Fibroblast of upper back skin (primary cell): ENCODE measurements around the gene ARMC2.
"Not testable (repeated sequence)": the region's sequence is repeated elsewhere in the genome, so short reads cannot be mapped to it uniquely, and the experiment has no call there.

Source experiments
- DNase-seq: peaks from one replicate; pipeline ENCODE4 v3.0.0-alpha.2; 2013

Gene ARMC2

DNA sequence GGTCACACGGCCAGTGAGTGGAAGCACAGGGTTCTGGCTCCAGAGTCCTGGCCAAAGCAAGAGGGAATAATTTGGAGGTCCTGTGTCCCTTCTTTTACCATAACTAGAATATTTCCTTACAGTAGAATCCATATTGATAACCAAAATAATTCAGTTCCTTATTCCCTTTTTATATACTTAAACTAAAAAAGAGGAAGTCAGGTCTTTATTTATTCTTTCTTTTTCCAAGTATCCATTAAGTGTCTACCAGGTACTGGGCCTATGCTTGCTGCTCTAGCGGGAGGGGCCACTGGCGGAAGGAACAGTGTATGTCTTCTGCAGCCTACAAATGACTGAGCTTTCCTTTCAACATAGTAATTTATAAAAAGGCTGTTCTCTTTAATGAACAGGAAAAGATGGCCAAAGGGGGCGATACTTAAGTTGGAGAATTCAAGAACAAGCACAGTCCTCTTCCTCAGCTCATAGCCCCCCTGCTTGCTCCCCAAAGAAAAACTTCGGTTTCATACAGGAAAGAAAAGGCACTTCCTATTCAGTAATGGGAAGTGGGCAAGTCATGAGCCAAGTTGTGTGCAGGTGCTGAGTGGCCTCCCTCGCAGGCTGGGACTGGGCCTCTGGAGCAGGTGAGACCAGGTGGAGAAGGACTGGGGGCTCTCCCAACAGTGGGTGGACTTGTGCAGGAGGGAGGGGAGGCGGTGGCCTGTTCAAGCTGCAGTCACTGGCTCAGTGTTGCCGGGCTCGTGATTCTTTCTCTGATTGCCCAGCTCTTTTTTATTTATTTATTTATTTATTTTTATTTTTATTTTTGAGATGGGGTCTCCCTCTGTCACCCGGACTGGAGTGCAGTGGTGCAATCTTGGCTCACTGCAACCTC, 110.9 kb downstream of the ARMC2 start:
- no peak for DNase-seq

DNA sequence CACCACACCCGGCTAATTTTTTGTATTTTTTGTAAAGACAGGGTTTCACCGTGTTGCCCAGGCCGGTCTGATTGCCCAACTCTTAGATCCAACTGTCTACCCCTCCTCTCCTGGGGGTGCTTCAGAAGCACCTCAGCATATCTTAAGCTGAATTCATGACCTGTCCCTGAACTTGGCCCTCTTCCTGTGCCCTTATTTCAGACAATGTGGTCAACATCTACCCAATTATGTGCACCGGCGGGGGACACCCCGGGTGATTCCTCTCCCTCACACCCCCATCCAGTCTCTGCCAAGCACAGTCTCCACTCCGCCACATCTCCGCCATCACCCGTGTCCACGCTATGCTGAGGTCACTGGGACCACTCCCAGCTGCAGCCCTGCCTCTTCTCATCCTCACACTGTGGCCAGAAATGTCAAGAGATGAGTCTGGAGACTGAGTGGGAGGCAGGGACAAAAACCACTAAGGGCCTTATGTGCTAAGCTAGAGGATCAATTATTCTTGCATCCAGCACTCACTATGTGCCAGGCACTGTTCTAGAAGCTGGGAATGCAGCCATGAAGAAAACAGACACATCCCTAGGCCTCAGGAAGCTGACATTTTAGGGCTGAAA, 111.9 kb downstream of the ARMC2 start:
- DNase-seq: no peak

GRCh38 chr6:108960601-108961000, 112.4 kb downstream of the ARMC2 start:
- no peak for DNase-seq

DNA sequence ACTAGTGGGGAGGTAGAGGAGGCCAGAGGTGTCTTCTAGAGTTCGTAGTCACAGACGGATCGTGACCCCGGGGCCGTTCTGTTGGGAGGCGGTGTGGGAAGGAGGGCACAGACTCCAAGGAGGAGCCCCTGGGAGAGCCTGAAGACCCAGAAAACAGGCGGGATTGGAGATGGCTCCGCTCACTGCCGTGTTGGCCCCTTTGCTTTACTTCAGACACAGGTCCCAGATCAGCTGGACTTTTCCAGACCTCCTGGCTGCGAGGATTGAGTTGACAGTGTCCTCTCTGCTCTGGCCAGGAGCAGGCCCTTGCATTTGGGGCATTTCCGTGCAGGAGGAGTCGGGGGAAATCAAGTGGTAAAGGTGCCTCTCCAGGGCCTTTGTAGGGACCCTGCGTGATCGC, 112.9 kb downstream of the ARMC2 start:
- DNase-seq: no peak

DNA sequence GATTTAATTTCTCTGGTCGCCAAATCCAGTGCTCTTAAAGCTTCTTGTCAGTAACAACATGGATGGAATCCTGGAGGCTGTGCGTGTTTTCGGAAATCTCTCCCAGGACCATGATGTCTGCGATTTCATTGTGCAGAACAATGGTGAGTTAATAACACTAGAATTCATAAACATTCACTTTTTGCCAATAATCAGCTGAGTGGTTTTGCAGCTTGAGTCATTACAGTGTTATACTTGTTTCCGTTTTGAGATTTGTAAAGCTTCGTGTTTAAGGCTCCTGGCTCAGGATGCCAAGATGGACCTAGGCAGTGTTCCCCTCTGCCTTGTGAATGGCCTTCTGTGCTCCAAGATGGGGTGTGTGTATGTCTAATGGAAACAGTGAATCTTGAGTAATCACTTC, 113.8 kb downstream of the ARMC2 start:
- DNase-seq: peak; percentile 50

DNA sequence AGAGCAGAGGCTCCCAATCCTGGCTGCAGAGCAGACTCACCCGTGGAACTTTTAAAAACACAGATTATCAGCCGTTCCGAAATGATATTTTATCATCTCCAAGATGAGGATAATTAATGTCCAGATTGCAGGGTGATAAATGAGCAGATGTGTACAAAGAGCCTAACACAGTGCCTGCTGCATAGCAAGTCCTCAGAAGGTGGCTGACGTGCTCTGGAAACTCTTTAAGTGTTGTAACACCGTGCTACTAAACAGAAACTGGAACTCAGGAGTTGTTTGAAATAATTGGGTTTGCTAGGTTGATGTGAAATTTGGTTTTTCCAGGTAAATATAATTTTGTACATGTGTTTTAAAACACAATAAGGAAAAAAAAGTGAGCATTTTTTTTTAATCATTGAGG, 118.0 kb downstream of the ARMC2 start:
- no peak for DNase-seq

GRCh38 chr6:108966855-108967755, 118.9 kb downstream of the ARMC2 start:
- DNase-seq: no peak

- no peak for DNase-seq
Observed at GRCh38 chr6:108968325-108969316, 120.4 kb downstream of the ARMC2 start.

DNA sequence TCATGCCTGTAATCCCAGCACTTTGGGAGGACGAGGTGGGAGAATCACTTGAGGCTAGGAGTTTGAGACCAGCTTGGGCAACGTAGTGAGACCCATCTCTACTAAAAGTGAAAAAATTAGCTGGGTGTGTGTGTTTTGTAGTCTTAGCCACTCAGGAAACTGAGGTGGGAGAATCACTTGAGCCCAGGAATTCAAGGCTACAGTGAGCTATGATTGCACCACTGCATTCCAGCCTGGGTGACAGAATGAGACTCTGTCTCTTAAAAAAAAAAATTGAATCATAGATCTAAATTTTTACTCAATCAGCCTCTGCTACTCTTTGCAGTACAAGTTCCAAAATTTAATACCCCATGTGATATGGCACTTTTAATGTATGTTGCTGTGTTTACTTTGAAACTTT, 121.6 kb downstream of the ARMC2 start:
- no peak for DNase-seq

- no peak for DNase-seq
Observed at GRCh38 chr6:108974201-108974600, 126.0 kb downstream of the ARMC2 start.

DNA sequence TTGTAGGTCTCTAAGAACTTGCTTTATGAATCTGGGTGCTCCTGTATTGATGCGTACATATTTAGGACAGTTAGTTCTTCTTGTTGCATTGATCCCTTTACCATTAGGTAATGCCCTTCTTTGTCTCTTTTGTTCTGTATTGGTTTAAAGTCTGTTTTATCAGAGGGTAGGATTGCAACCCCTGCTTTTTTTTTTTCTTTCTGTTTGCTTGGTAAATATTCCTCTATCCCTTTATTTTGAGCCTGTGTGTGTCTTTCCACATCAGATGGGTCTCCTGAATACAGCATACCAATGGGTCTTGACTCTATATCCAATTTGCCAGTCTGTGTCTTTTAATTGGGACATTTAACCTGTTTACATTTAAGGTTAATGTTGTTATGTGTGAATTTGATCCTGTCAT, 130.4 kb downstream of the ARMC2 start:
- not testable (repeated sequence) for DNase-seq

DNA sequence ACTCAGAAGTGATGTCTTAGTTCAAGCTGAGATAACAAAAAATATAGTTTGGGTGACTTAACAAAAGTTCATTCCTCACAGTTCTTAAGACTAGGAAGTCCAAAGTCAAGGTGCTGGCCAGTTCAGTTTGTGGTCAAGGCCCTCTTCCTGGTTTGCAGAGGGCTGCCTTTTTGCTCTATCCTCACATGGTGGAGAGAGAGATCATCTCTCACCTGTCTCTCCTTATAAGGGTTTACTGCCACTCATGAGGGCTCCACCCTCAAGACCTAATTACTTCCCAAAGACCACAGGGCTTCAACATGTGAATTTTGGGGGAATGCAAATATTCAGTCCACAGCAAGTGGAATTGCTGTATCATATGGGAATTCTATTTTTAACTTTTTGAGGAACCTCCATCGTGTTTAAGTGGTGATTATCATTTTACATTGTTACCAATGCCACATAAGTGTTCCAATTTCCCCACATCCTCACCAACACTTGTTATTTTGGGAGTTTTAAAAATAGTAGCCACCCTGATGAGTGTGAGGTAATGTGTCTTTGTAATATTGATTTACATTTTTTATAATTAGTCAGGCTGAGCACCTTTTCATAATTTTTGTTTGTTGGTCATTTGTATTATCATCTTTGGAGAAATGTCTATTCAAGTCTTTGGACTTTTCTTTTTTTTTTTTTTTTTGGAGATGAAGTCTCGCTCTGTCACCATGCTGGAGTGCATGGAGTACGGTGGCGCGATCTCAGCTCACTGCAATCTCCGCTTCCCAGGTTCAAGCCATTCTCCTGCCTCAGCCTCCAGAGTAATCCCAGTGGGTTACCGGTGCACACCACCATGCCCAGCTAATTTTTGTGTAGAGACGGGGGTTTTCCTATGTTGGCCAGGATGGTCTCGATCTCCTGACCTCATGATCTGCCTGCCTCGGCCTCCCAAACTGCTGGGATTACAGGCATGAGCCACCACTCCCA, 134.2 kb downstream of the ARMC2 start:
- DNase-seq: no peak

DNA sequence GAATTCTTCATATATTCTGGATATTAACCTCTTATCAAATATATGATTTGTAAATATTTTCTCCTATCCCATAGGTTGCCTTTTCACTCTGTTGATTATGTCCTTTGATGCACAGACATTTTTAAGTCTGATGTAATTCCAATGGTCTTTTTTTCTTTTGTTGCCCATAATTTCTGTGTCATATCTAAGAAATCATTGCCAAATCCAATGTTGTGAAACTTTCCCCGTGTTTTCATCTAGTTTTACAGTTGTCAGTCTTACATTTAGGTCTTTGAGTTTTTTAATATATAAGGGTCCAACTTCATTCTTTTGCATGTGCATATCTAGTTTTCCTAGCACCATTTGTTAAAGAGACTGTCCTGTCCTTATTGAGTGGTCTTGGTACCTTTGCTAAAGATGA, 134.9 kb downstream of the ARMC2 start:
- DNase-seq: no peak

DNA sequence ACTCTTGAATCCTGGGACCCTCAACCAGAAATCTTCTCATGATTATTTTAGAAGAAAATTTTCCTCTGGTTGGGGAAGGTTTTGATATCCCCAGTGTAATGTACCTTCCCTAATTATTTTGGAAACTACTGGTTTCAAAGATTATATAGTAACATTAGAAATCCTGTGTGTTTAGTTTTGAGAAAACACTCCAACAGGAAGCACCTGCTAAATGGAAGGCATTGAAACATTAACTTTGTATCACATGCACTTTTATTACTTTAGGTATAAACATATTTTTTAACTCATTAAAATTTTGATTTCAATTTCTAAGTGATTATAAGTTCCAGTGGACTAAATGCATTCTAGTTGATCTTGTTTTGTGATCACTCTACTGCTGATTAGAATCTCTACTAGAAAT, 137.1 kb downstream of the ARMC2 start:
- no peak for DNase-seq

- DNase-seq: no peak
Observed at GRCh38 chr6:108987156-108987555, 138.9 kb downstream of the ARMC2 start.

DNA sequence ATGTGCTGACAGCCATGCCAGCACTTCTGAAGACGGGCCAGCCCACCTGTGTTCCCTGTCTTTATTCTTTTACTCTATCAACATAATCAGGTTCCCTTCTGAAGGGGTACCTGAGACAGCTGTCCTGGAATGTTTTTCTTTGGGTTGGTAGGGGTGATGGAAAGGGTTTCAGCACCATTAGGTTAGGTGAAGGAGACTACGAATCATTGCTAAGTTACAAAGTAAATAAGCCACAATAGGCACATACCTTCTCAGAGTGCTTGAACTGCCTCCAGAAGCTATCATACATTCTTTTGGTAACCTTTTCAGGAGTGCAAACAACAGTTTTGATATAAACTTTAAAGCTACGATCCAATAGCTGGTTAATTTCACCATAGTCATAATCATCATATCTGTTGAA, 140.1 kb downstream of the ARMC2 start:
- no peak for DNase-seq

GRCh38 chr6:108988765-108989164, 140.5 kb downstream of the ARMC2 start:
- no peak for DNase-seq

GRCh38 chr6:108989700-108990099, 141.5 kb downstream of the ARMC2 start:
- DNase-seq: no peak

DNA sequence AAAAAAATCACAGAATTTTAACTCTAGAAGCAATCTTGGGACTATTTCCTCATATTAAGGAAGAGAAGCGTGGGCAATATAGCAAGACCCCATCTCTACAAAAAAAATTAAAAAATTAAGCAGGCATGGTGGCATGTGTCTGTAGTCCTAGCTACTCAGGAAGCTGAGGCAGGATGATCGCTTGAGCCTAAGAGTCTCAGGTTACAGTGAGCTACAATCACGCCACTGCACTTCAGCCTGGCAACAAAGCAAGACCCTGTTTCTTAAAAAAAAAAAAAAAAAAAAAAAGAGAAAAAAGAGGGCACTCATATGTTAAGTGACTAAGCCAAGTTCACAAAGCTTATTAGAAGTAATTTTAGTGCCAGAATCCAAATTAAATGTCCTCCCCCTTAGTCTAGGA, 145.7 kb downstream of the ARMC2 start:
- no peak for DNase-seq

DNA sequence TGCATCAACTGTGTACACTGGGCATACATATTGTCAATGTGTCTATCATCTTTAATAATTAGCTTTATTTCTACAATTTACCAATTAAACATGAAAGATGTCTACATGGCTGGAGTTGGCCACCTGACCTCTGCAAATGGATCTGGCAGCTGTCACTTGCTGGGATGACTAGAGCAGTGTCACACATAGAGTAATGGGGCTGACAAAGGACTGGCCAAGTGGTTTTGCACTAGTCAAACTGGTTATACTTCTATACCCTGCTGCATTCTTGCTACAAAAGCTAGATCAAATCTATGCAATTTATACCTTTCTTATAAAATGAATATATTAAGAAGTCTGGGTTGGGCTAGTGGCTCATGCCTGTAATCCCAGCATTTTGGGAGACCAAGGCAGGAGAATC, 147.1 kb downstream of the ARMC2 start:
- no peak for DNase-seq

DNA sequence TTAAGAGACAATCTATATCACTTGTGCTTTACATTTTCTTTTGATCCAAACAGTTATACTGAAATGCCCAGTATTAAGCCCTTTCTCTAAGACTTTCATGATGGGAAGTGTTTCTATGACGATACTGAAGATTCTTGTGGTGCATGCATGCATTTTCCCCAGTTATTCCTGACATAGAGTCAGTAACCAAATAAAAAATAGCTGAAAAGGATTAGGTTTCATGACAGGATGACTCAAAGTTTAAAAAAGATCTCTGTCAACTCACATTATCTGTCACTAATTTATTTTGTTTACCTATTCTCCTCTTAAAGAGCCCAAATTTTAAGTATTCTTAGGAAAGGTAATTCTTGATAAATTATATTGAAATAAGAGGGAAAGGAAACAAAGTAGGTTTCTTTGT, 148.0 kb downstream of the ARMC2 start:
- DNase-seq: no peak
